ENCODE results near the gene RPTOR.

RPTOR gene

GRCh38 chr17:80593181-80593580 is 48.5 kb downstream of the RPTOR start:
- ChIA-PET CTCF (interaction anchor here (2.1 to 4.1 kb wide), 2 partner anchors 12 to 18 kb away, joined by 11 to 20 read pairs; no protein-coding TSS in a partner anchor), POLR2A (no interaction called here)
- TF ChIP-seq, protein P1, sequence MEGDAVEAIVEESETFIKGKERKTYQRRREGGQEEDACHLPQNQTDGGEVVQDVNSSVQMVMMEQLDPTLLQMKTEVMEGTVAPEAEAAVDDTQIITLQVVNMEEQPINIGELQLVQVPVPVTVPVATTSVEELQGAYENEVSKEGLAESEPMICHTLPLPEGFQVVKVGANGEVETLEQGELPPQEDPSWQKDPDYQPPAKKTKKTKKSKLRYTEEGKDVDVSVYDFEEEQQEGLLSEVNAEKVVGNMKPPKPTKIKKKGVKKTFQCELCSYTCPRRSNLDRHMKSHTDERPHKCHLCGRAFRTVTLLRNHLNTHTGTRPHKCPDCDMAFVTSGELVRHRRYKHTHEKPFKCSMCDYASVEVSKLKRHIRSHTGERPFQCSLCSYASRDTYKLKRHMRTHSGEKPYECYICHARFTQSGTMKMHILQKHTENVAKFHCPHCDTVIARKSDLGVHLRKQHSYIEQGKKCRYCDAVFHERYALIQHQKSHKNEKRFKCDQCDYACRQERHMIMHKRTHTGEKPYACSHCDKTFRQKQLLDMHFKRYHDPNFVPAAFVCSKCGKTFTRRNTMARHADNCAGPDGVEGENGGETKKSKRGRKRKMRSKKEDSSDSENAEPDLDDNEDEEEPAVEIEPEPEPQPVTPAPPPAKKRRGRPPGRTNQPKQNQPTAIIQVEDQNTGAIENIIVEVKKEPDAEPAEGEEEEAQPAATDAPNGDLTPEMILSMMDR (IDR thresholded peaks at IDR 0.05; ENCODE audit: control extremely low read depth, extremely low read depth, low read depth, missing control alignments) = no peak
- DNase-seq (ENCODE audit: extremely low spot score) = no peak

DNA sequence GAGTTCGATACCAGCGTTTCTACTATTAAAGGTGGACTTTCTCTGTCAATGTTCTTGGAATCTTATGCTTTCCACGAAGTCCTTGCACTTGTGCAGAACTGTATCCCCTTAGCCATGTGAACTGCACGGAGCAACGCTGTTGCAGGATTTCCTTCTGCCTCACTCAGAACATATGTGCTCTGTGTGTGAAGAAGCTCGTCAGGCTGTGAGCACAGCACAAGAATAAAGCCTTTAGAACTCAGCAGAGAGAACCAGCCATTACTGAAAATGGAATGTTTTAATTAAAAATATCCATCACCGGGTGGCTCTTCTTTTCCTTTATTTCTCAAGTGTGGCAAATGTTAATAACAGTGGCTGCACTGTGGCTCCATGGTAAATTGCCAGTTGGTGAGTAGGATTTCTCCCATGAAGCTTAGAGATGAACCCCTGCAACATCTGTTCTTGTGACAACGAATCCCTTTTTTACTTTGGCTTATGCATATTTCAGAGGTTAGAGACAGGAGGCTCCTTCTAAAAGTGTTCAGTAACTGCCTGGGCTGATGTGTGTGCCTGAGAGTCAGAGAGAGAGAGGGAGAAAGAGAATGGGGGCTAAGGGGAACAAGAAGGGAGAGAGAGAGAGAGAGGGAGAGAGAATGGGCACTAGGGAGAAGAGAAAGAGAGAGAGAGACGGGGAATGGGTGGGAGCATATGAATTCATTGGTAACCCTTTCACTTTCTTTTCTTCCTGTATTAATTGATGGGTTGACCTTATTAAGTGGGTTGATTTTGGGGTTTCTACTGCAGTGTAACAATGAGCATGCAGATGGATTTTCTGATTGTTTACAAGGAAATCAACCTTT is 50.0 kb downstream of the RPTOR start:
- DNase-seq (ENCODE audit: extremely low spot score) = no peak
- CTCF ChIA-PET = interaction anchor here (1.8 to 4.1 kb wide), 2 partner anchors 11 to 19 kb away, joined by 4 to 20 read pairs; no protein-coding TSS in a partner anchor
- TF ChIP-seq, protein P1 (IDR thresholded peaks at IDR 0.05; ENCODE audit: control extremely low read depth, extremely low read depth, low read depth, missing control alignments) = no peak
- POLR2A ChIA-PET = no interaction called here

- POLR2A ChIA-PET = no interaction called here
- CTCF ChIA-PET = interaction anchor here (1.0 to 1.5 kb wide), 3 partner anchors 10 to 21 kb away, joined by 3 to 5 read pairs (median 5); no protein-coding TSS in a partner anchor
- TF ChIP-seq, protein P1 (IDR thresholded peaks at IDR 0.05; ENCODE audit: control extremely low read depth, extremely low read depth, low read depth, missing control alignments) = no peak
- DNase-seq (ENCODE audit: extremely low spot score) = no peak
These were observed 52.3 kb downstream of the RPTOR start for GRCh38 chr17:80596760-80597608.

- CTCF ChIA-PET = interaction anchor here (1.2 kb wide), 2 partner anchors 16 to 23 kb away, joined by 3 to 5 read pairs; no protein-coding TSS in a partner anchor
- TF ChIP-seq, protein P1 (IDR thresholded peaks at IDR 0.05; ENCODE audit: control extremely low read depth, extremely low read depth, low read depth, missing control alignments) = no peak
- POLR2A ChIA-PET = no interaction called here
- no peak for DNase-seq (ENCODE audit: extremely low spot score)
These were observed 54.3 kb downstream of the RPTOR start for GRCh38 chr17:80598813-80599545.

DNA sequence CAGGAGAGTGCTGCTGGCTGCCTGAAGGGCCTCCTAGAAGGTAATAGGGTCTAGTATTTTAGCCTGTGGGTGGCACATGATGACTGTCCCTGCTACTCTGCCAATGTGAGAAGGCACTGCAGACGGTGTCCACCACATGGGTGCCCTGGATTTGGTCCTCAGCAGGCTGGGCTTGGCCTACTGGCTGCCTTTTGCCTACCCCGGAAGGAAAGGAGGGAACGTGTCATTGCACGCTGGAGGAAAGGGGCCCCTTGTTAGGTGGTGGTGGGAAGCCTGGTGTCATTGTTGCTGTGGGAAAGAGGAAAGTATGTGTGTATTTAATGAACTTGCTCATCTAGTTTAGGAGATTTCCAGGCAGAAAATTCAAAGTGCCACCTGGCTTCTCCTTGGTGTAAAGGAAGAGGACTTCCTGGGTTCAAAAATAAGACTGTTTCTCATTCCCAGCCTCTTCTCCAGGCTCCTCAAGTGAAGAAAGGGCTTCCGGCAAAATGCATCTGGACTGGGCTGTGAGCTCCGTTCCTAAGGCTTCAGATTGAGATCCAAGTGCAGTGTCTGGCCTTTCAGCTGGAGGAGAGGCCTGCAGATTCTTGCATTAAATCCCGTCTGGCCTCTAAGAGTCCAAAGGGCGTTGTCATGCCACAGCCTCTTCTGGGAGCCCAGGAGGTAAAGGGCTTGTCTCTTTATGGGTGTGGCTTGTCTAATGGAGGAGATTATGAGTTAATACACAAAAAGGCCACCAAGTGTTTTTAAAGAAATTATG is 55.1 kb downstream of the RPTOR start:
- POLR2A ChIA-PET = no interaction called here
- DNase-seq (ENCODE audit: extremely low spot score) = no peak
- TF ChIP-seq, protein P1 (IDR thresholded peaks at IDR 0.05; ENCODE audit: control extremely low read depth, extremely low read depth, low read depth, missing control alignments) = no peak
- CTCF ChIA-PET = interaction anchor here (1.2 kb wide), 1 partner anchor 23 kb away, joined by 5 read pairs; no protein-coding TSS in a partner anchor

Measured in GM10248 (cell line).